OCI-LY1 (cell line): ENCODE measurements around the gene THNSL1.

Experiments used
- H2AFZ ChIP-seq: fragments of 200-600 bp; sonication (generic), shearing (Covaris generic); 2 replicates; pipeline ENCODE4 v1.6.0; 2014; ENCODE audit warnings: antibody characterized with exemption, mild to moderate bottlenecking, low read length
- H3F3A ChIP-seq: fragments of 200-600 bp; sonication (generic), shearing (Covaris generic); 2 replicates; pipeline ENCODE4 v1.6.0; 2014; ENCODE audit warnings: mild to moderate bottlenecking, antibody characterized with exemption, low read length, moderate library complexity; ENCODE audit not compliant: insufficient read depth
- H3K27ac ChIP-seq: fragments of 200-600 bp; sonication (generic); 2 replicates; pipeline ENCODE4 v1.5.1; 2014; ENCODE audit warnings: low read length, mixed run types, mild to moderate bottlenecking, low read depth; ENCODE audit not compliant: poor library complexity, severe bottlenecking
- H3K27me3 ChIP-seq: fragments of 200-600 bp; sonication (generic); 2 replicates; pipeline ENCODE4 v1.6.0; 2014; ENCODE audit warnings: antibody characterized with exemption, mild to moderate bottlenecking, low read length, moderate library complexity; ENCODE audit not compliant: insufficient read depth
- H3K36me3 ChIP-seq: fragments of 200-600 bp; sonication (generic); 2 replicates; pipeline ENCODE4 v1.6.1; 2014; ENCODE audit warnings: mild to moderate bottlenecking, antibody characterized with exemption, low read length, moderate library complexity, mixed read lengths; ENCODE audit not compliant: insufficient read depth
- H3K4me1 ChIP-seq: fragments of 200-600 bp; sonication (generic); 2 replicates; pipeline ENCODE4 v1.5.1; 2014; ENCODE audit warnings: mild to moderate bottlenecking, low read length, moderate library complexity; ENCODE audit not compliant: insufficient read depth, severe bottlenecking
- H3K4me2 ChIP-seq: fragments of 200-600 bp; sonication (generic), shearing (Covaris generic); 2 replicates; pipeline ENCODE4 v1.6.1; 2014; ENCODE audit warnings: low read length
- H3K4me3 ChIP-seq: fragments of 200-600 bp; sonication (generic); 2 replicates; pipeline ENCODE4 v1.5.1; 2014; ENCODE audit warnings: low read length, low read depth, mild to moderate bottlenecking, mixed read lengths; ENCODE audit not compliant: poor library complexity, severe bottlenecking
- H3K79me2 ChIP-seq: fragments of 200-600 bp; shearing (Covaris generic); 2 replicates; pipeline ENCODE4 v1.6.1; 2016; ENCODE audit warnings: mixed run types, low read length, mixed read lengths; ENCODE audit not compliant: insufficient read depth
- H3K9ac ChIP-seq: fragments of 200-600 bp; sonication (generic), shearing (Covaris generic); 2 replicates; pipeline ENCODE4 v1.6.1; 2014; ENCODE audit warnings: mild to moderate bottlenecking, low read length, mixed read lengths
- H3K9me2 ChIP-seq: fragments of 200-600 bp; sonication (generic), shearing (Covaris generic); 2 replicates; pipeline ENCODE4 v1.6.1; 2014; ENCODE audit warnings: low read depth, mild to moderate bottlenecking, low read length, mixed read lengths
- H3K9me3 ChIP-seq: fragments of 200-600 bp; shearing (Covaris generic); 2 replicates; pipeline ENCODE4 v1.6.1; 2014; ENCODE audit warnings: low read length, mixed read lengths
- H4K20me1 ChIP-seq: fragments of 200-600 bp; sonication (generic), shearing (Covaris generic); 2 replicates; pipeline ENCODE4 v1.6.0; 2016; ENCODE audit warnings: mild to moderate bottlenecking, low read length; ENCODE audit not compliant: insufficient read depth
- EZH2 ChIP-seq: fragments of 200-600 bp; sonication (generic), shearing (Covaris generic); IDR thresholded peaks from 2 replicates; pipeline ENCODE4 v1.8.0; 2017; ENCODE audit warnings: borderline replicate concordance, mixed run types, mild to moderate bottlenecking, antibody characterized with exemption, low read length, moderate library complexity, mixed read lengths
- TF ChIP-seq, protein P1 (sequence below): fragments of 200-600 bp; sonication (generic), shearing (Covaris generic); IDR thresholded peaks from 2 replicates; pipeline ENCODE4 v1.5.1; 2017; ENCODE audit warnings: mild to moderate bottlenecking, antibody characterized with exemption, low read length, moderate library complexity, mixed read lengths

THNSL1 gene

DNA sequence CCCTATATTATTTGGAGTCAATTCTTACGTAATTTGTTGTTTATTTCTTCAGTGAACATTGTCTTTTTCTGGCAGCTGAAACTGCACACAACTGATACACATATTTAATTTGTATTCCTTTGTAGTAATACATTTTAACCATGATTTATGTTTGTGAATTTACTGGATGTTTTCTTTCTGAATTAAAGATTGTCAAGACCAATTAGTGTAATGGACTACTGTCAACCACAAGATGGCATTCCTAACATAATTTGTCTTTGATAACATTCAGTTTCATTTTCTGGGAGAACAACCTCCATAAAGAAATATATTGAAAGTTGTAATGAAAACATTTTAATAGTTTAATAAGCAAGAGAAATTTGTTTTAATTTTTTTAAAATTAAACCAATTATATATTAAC is 10.1 kb downstream of the THNSL1 start:
- Histone ChIP-seq H3K36me3 (no peaks in the 10 kb centered on the region), H3K27ac (no peak overlapping the region), H3K4me2 (no peak overlapping the region), H3K4me1 (no peaks in the 10 kb centered on the region), H3K79me2 (no peaks in the 10 kb centered on the region), H3K9me2 (no peaks in the 10 kb centered on the region), H3K9me3 (no peaks in the 10 kb centered on the region), H3F3A (no peaks in the 10 kb centered on the region), H3K27me3 (no peaks in the 10 kb centered on the region), H3K9ac (no peak overlapping the region), H4K20me1 (no peaks in the 10 kb centered on the region), H2AFZ (no peak overlapping the region), H3K4me3 (no peak overlapping the region)
- TF ChIP-seq EZH2 = no peak
- TF ChIP-seq, protein P1, sequence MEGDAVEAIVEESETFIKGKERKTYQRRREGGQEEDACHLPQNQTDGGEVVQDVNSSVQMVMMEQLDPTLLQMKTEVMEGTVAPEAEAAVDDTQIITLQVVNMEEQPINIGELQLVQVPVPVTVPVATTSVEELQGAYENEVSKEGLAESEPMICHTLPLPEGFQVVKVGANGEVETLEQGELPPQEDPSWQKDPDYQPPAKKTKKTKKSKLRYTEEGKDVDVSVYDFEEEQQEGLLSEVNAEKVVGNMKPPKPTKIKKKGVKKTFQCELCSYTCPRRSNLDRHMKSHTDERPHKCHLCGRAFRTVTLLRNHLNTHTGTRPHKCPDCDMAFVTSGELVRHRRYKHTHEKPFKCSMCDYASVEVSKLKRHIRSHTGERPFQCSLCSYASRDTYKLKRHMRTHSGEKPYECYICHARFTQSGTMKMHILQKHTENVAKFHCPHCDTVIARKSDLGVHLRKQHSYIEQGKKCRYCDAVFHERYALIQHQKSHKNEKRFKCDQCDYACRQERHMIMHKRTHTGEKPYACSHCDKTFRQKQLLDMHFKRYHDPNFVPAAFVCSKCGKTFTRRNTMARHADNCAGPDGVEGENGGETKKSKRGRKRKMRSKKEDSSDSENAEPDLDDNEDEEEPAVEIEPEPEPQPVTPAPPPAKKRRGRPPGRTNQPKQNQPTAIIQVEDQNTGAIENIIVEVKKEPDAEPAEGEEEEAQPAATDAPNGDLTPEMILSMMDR = no peak

DNA sequence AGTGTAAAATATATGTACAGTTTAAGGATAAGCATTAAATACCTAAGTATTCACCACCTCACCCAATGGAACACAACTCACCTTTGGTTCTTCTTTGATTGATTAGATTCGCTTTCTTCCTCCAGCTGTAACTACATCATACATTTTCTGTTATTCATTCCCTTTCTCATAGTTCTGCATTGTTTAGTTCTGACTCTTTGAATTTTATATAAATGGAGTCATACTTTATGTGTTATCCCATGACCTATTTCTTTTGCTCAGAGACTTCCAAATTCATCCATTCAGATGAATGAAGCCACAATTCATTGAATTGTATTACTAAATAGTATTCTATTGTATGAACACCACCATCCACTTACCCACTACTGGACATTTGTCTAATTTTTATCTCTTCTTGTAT is 12.3 kb downstream of the THNSL1 start:
- no peak overlapping the region for H3K9ac ChIP-seq
- H3K79me2 ChIP-seq = no peaks in the 10 kb centered on the region
- H3K9me2 ChIP-seq = no peaks in the 10 kb centered on the region
- no peaks in the 10 kb centered on the region for H3K36me3 ChIP-seq
- no peak overlapping the region for H2AFZ ChIP-seq
- H3K9me3 ChIP-seq = no peaks in the 10 kb centered on the region
- H3K4me3 ChIP-seq = no peak overlapping the region
- no peaks in the 10 kb centered on the region for H3K27me3 ChIP-seq
- TF ChIP-seq, protein P1 = no peak
- TF ChIP-seq EZH2 = no peak
- no peaks in the 10 kb centered on the region for H4K20me1 ChIP-seq
- H3K4me2 ChIP-seq = no peak overlapping the region
- no peaks in the 10 kb centered on the region for H3K4me1 ChIP-seq
- H3F3A ChIP-seq = no peaks in the 10 kb centered on the region
- H3K27ac ChIP-seq = no peak overlapping the region

DNA sequence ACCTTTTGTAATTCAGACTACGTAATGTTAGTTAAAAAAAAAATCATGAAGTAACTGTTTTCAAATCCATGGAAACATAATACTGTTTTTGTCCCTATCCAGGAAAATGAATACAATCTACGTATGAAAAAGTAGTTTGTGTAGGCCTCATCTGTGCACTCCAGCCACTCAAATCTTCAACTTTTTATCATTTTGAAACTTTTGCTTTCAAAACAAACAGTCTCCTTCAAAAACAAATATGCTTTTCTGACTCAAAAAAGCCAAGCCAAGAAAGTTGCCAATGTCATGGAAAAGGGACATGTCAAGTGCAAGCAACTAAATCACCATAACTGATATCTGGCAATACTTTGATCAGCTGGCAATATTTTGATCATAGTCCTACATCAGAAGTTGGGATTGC is 13.1 kb downstream of the THNSL1 start:
- H3K4me1 ChIP-seq = no peaks in the 10 kb centered on the region
- H3K4me3 ChIP-seq = no peak overlapping the region
- no peak for TF ChIP-seq EZH2
- TF ChIP-seq, protein P1 = no peak
- no peaks in the 10 kb centered on the region for H3K36me3 ChIP-seq
- no peaks in the 10 kb centered on the region for H3K9me2 ChIP-seq
- no peaks in the 10 kb centered on the region for H3K9me3 ChIP-seq
- H3K4me2 ChIP-seq = no peak overlapping the region
- no peaks in the 10 kb centered on the region for H3F3A ChIP-seq
- H4K20me1 ChIP-seq = no peaks in the 10 kb centered on the region
- H3K9ac ChIP-seq = no peak overlapping the region
- H3K79me2 ChIP-seq = no peaks in the 10 kb centered on the region
- H3K27me3 ChIP-seq = no peaks in the 10 kb centered on the region
- no peak overlapping the region for H2AFZ ChIP-seq
- H3K27ac ChIP-seq = no peak overlapping the region
